Measurements from ENCODE around the gene AP4E1.
"Not testable (repeated sequence)": the region's sequence is repeated elsewhere in the genome, so short reads cannot be mapped to it uniquely, and the experiment has no call there.

AP4E1 gene

DNA sequence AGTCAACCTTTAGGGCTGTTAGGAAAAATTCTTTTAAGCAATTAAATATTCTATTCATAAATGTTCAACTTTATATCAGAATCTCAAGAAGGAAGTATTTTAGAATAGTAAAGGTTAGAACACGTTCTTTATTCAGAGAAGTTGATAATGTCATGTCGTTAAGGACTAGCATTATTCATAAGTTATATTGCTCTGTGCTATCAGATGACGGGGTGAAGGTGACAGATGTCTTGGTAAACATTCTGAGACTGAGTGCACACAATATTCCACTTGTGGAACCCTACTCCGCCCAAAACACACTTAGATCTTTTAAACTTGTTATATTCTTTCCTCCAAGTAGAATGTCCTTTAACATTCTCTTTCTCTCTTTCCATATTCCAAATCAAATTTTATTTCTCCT lies 7.9 kb downstream of the AP4E1 start:
- no peak overlapping the region for H3K4me3 ChIP-seq
- intact Hi-C loops (cut with DNase I; ENCODE audit: low total_unique reads): no loop called here

GRCh38 chr15:50919359-50919758 lies 10.9 kb downstream of the AP4E1 start:
- peaks cover 43 to 50% (median 48%) of the 10 kb centered on the region in 3 donors for H3K36me3 ChIP-seq
- H3K9me3 ChIP-seq; H3K4me1 ChIP-seq; H3K4me3 ChIP-seq; intact Hi-C loops (cut with DNase I; ENCODE audit: low total_unique reads); DNase-seq; H3K27me3 ChIP-seq; H3K27ac ChIP-seq: not testable (repeated sequence)

More for the DNA sequence above, 7.9 kb downstream of the AP4E1 start:
- H3K36me3 ChIP-seq: peaks cover 60 to 70% (median 63%) of the 10 kb centered on the region in 3 donors
- no peaks in the 10 kb centered on the region for H3K27me3 ChIP-seq
- DNase-seq: no peak
- TF ChIP-seq, protein P1, sequence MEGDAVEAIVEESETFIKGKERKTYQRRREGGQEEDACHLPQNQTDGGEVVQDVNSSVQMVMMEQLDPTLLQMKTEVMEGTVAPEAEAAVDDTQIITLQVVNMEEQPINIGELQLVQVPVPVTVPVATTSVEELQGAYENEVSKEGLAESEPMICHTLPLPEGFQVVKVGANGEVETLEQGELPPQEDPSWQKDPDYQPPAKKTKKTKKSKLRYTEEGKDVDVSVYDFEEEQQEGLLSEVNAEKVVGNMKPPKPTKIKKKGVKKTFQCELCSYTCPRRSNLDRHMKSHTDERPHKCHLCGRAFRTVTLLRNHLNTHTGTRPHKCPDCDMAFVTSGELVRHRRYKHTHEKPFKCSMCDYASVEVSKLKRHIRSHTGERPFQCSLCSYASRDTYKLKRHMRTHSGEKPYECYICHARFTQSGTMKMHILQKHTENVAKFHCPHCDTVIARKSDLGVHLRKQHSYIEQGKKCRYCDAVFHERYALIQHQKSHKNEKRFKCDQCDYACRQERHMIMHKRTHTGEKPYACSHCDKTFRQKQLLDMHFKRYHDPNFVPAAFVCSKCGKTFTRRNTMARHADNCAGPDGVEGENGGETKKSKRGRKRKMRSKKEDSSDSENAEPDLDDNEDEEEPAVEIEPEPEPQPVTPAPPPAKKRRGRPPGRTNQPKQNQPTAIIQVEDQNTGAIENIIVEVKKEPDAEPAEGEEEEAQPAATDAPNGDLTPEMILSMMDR (IDR thresholded peaks at IDR 0.05): no peak
- H3K27ac ChIP-seq: no peak overlapping the region
- no peaks in the 10 kb centered on the region for H3K9me3 ChIP-seq
- peaks cover 0 to 1% (median 0%) of the 10 kb centered on the region in 4 donors for H3K4me1 ChIP-seq

DNA sequence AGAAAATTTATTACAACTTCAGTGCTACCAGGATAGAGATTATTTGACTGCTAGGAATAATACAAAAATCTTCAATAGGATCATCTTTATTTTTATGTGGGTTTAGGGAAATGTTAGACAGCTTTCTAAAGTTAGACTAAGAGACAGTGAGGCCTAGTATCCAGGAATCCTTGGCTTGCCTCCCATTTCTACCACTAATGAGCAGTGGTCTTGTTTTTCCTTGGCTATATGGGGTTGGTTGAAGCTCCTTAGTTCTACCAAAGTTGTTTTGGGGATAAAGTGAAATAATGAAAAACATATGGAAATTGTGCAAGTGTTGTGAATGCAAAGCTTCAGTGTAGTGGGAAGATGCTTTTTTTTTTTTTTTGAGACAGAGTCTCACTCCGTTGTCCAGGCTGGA lies 16.8 kb downstream of the AP4E1 start:
- no peak for DNase-seq
- TF ChIP-seq, protein P1 (IDR thresholded peaks at IDR 0.05): no peak
- Histone ChIP-seq H3K27me3 (no peaks in the 10 kb centered on the region), H3K36me3 (peaks cover 32 to 60% (median 54%) of the 10 kb centered on the region in 3 donors), H3K4me1 (no peaks in the 10 kb centered on the region), H3K9me3 (no peaks in the 10 kb centered on the region), H3K4me3 (no peak overlapping the region), H3K27ac (no peak overlapping the region)
- intact Hi-C loops (cut with DNase I; ENCODE audit: low total_unique reads): no loop called here

DNA sequence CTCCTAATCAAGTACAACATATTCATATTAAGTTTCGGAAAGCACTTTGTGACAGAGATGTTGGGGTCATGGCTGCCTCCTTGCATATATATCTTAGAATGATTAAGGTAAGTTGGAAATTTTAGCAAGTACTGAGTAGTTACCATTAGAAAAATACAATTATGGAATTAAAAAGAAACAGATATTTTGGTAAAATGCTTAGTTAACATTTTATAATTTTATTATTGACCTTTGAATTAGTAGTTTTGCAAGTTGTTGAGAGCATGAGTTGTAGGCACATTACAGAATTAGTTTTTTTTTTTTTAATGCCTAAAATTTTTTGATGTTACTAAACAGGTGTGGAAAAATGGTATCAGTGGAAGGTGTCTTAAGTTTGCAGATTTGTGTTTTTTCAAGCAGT lies 20.6 kb downstream of the AP4E1 start:
- H3K4me3 ChIP-seq: no peak overlapping the region
- H3K27me3 ChIP-seq: no peaks in the 10 kb centered on the region
- no peak for DNase-seq
- no peak overlapping the region for H3K27ac ChIP-seq
- H3K4me1 ChIP-seq: no peaks in the 10 kb centered on the region
- no peaks in the 10 kb centered on the region for H3K9me3 ChIP-seq
- intact Hi-C loops (cut with DNase I; ENCODE audit: low total_unique reads): no loop called here
- TF ChIP-seq, protein P1 (IDR thresholded peaks at IDR 0.05): no peak
- H3K36me3 ChIP-seq: peaks cover 50 to 64% (median 64%) of the 10 kb centered on the region in 3 donors

DNA sequence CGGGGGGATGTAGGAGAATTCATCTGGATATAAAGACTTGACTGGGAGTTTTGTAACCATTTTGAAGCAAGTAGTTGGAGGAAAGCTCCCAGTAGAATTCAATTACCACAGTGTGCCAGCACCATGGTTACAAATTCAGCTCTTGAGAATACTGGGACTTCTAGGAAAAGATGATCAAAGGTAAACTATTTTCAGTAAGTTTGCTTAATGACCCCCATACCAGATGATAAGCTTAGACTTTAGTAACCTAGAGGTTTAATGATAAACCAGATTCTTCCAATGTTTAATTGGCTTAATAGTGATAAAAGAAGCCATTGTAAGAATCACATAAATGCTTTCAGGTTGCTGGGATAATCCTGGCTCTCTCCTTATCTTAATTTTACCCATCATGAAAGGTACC lies 22.3 kb downstream of the AP4E1 start:
- H3K4me3 ChIP-seq: no peak overlapping the region
- no peaks in the 10 kb centered on the region for H3K9me3 ChIP-seq
- TF ChIP-seq, protein P1 (IDR thresholded peaks at IDR 0.05): no peak
- H3K4me1 ChIP-seq: no peaks in the 10 kb centered on the region
- no peak overlapping the region for H3K27ac ChIP-seq
- H3K36me3 ChIP-seq: peaks cover 50 to 57% (median 57%) of the 10 kb centered on the region in 3 donors
- H3K27me3 ChIP-seq: no peaks in the 10 kb centered on the region
- intact Hi-C loops (cut with DNase I; ENCODE audit: low total_unique reads): no loop called here
- DNase-seq: no peak

- Histone ChIP-seq H3K4me1 (no peaks in the 10 kb centered on the region), H3K36me3 (peaks cover 25 to 49% (median 33%) of the 10 kb centered on the region in 3 donors), H3K27me3 (no peaks in the 10 kb centered on the region), H3K27ac (no peak overlapping the region), H3K4me3 (no peak overlapping the region), H3K9me3 (no peaks in the 10 kb centered on the region)
- DNase-seq: no peak
- TF ChIP-seq, protein P1 (IDR thresholded peaks at IDR 0.05): no peak
- intact Hi-C loops (cut with DNase I; ENCODE audit: low total_unique reads): no loop called here
Observed at GRCh38 chr15:50933341-50933740, 24.9 kb downstream of the AP4E1 start.

Data from tibial artery (tissue), 4 donors.